22Rv1 (cell line): ENCODE results near the gene TNFAIP2.

Experiments
- ZFX ChIP-seq: fragments of 450-650 bp; IDR thresholded peaks from 2 replicates; pipeline ENCODE4 v1.6.1; 2017; ENCODE audit warnings: antibody characterized with exemption, borderline replicate concordance
- TF ChIP-seq, protein P1 (sequence below): fragments of 450-650 bp; IDR thresholded peaks from 2 replicates; pipeline ENCODE4 v1.5.1; 2017; ENCODE audit warnings: mild to moderate bottlenecking

DNA sequence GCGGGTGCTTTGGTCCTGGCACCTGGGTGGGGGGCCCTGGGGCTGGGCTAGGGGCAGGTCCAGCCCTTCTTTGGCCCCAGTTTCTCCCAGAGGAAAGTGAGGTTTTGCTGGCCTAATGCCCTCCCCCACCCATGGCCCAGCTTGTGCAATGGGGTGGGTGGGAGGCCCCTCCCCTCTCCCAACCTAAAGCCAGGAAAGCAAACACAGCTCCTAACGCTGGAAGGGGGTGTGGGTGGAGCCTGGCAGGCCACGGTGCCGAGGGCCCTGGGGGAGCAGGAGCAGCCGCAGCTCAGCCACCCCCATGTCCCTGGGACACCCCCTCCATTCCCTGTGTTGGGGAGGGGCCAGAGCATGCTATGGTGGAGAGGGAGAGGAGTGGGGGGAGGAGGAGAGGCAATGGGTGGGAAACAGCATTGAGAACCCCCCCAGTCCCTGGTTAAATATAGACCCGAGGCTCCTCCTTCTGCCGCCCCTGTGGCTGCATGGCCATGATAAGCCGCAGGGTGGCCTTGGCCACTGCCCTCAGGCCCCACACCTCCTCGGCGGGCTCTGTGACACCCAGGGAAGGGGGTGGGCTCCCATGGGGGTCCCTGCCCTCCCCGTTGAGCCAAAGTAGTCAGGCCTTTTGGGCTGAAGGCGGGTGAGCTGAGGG lies 24.1 kb upstream of the TNFAIP2 start:
- TF ChIP-seq, protein P1, sequence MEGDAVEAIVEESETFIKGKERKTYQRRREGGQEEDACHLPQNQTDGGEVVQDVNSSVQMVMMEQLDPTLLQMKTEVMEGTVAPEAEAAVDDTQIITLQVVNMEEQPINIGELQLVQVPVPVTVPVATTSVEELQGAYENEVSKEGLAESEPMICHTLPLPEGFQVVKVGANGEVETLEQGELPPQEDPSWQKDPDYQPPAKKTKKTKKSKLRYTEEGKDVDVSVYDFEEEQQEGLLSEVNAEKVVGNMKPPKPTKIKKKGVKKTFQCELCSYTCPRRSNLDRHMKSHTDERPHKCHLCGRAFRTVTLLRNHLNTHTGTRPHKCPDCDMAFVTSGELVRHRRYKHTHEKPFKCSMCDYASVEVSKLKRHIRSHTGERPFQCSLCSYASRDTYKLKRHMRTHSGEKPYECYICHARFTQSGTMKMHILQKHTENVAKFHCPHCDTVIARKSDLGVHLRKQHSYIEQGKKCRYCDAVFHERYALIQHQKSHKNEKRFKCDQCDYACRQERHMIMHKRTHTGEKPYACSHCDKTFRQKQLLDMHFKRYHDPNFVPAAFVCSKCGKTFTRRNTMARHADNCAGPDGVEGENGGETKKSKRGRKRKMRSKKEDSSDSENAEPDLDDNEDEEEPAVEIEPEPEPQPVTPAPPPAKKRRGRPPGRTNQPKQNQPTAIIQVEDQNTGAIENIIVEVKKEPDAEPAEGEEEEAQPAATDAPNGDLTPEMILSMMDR: no peak
- TF ChIP-seq ZFX: no peak
